ENCODE results near the gene PARD3. TPM values are rescaled to one million over a fixed set of nuclear protein-coding genes. Genes with fewer than 3 reads are reported as not detected.

Gene PARD3
- total RNA-seq, 1 experiment from 2014 or later: 57.4 TPM

GRCh38 chr10:34281661-34282582 lies 533.2 kb downstream of the PARD3 start:
- H3K4me3 ChIP-seq: no peak overlapping the region
- no peaks in the 10 kb centered on the region for H3K9me3 ChIP-seq (ENCODE audit: insufficient read depth, low read depth)
- no peak for DNase-seq
- H3K27ac ChIP-seq: no peak overlapping the region
- BruUV-seq (replicated peaks): no TSS peak
- H3K4me1 ChIP-seq (replicated peaks; ENCODE audit: insufficient read depth): 0 out of 2 replicates have a peak, but pooled peaks cover 5% of the 10 kb centered on the region
- H3K4me2 ChIP-seq: no peak overlapping the region
- ChIA-PET CTCF (no interaction called here), POLR2A (ENCODE audit: unreplicated experiment) (no interaction called here)
- no peaks in the 10 kb centered on the region for H4K20me1 ChIP-seq (ENCODE audit: insufficient read depth)
- H3K9me2 ChIP-seq (ENCODE audit: insufficient read depth): no peaks in the 10 kb centered on the region
- intact Hi-C loops (cut with micrococcal nuclease; ENCODE audit: unreplicated experiment): no loop called here
- peaks cover 8% of the 10 kb centered on the region; the same call in 1 of the 2 replicates for H3F3A ChIP-seq (ENCODE audit: insufficient read depth, low read depth)
- TF ChIP-seq CTCF (conservative IDR thresholded peaks at IDR 0.05) (no peak), EZH2 (IDR thresholded peaks at IDR 0.05; ENCODE audit: low read depth) (no peak)
- no peaks in the 10 kb centered on the region for H3K27me3 ChIP-seq (ENCODE audit: insufficient read depth, low read depth)
- no peak overlapping the region for H2AFZ ChIP-seq
- no peaks in the 10 kb centered on the region for H3K36me3 ChIP-seq (ENCODE audit: low read depth)
- no peaks in the 10 kb centered on the region for H3K79me2 ChIP-seq (ENCODE audit: low read depth)

- Histone ChIP-seq H3K79me2 (ENCODE audit: low read depth) (no peaks in the 10 kb centered on the region), H3K4me1 (replicated peaks; ENCODE audit: insufficient read depth) (0 out of 2 replicates have a peak, but pooled peaks cover 5% of the 10 kb centered on the region), H2AFZ (no peak overlapping the region), H3K27me3 (ENCODE audit: insufficient read depth, low read depth) (no peaks in the 10 kb centered on the region), H4K20me1 (ENCODE audit: insufficient read depth) (no peaks in the 10 kb centered on the region), H3K27ac (peak overlapping the region; percentile 33; the same call in 1 of the 2 replicates), H3K4me2 (peak overlapping the region; percentile 6; the same call in 1 of the 2 replicates), H3K9me3 (ENCODE audit: insufficient read depth, low read depth) (no peaks in the 10 kb centered on the region), H3F3A (ENCODE audit: insufficient read depth, low read depth) (peaks cover 8% of the 10 kb centered on the region; the same call in 1 of the 2 replicates), H3K4me3 (no peak overlapping the region), H3K36me3 (ENCODE audit: low read depth) (no peaks in the 10 kb centered on the region), H3K9me2 (ENCODE audit: insufficient read depth) (no peaks in the 10 kb centered on the region)
- BruUV-seq (replicated peaks): no TSS peak
- intact Hi-C loops (cut with micrococcal nuclease; ENCODE audit: unreplicated experiment): no loop called here
- TF ChIP-seq EZH2 (IDR thresholded peaks at IDR 0.05; ENCODE audit: low read depth) (no peak), CTCF (conservative IDR thresholded peaks at IDR 0.05) (no peak)
- CTCF ChIA-PET: no interaction called here
- peak in 1 of 2 experiments; percentile 24 for DNase-seq
- POLR2A ChIA-PET (ENCODE audit: unreplicated experiment): no interaction called here
These were observed 534.3 kb downstream of the PARD3 start for GRCh38 chr10:34280599-34281374.

DNA sequence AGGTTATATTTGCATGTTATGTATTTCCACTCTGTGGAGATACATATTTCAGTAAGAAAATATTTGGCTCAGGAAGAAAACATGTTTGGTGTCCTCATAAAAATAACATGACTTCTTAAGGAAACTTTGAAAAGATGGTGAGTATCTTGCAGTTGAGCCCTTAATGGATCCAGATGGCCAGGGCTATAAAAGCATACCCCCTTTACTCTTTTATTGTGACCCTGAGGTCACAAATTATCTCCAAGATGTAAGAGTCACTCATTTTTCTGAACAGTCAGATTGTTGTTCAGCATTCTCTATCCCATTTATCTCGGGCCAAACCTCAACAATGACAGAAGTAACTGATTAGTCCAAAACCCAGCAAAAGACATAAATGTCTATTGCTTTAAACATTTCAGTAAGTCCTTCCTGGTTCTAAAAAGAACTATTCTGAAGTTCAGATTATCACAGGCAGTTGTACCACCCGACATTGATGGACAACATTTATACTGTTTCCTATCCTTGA lies 539.4 kb downstream of the PARD3 start:
- H3F3A ChIP-seq (ENCODE audit: insufficient read depth, low read depth): peaks cover 4% of the 10 kb centered on the region; the same call in 1 of the 2 replicates
- no peak overlapping the region for H3K4me2 ChIP-seq
- H3K79me2 ChIP-seq (ENCODE audit: low read depth): no peaks in the 10 kb centered on the region
- H2AFZ ChIP-seq: no peak overlapping the region
- H4K20me1 ChIP-seq (ENCODE audit: insufficient read depth): no peaks in the 10 kb centered on the region
- H3K27me3 ChIP-seq (ENCODE audit: insufficient read depth, low read depth): no peaks in the 10 kb centered on the region
- no peaks in the 10 kb centered on the region for H3K9me2 ChIP-seq (ENCODE audit: insufficient read depth)
- H3K36me3 ChIP-seq (ENCODE audit: low read depth): no peaks in the 10 kb centered on the region
- POLR2A ChIA-PET (ENCODE audit: unreplicated experiment): no interaction called here
- no peak overlapping the region for H3K4me3 ChIP-seq
- no peak overlapping the region for H3K27ac ChIP-seq
- intact Hi-C loops (cut with micrococcal nuclease; ENCODE audit: unreplicated experiment): no loop called here
- BruUV-seq (replicated peaks): no TSS peak
- CTCF ChIA-PET: no interaction called here
- H3K4me1 ChIP-seq (replicated peaks; ENCODE audit: insufficient read depth): 0 out of 2 replicates have a peak, but pooled peaks cover 5% of the 10 kb centered on the region
- DNase-seq: no peak
- no peaks in the 10 kb centered on the region for H3K9me3 ChIP-seq (ENCODE audit: insufficient read depth, low read depth)
- TF ChIP-seq CTCF (conservative IDR thresholded peaks at IDR 0.05) (no peak), EZH2 (IDR thresholded peaks at IDR 0.05; ENCODE audit: low read depth) (no peak)
